ENCODE results near the gene PSMF1.

GRCh38 chr20:1087311-1087905 is 31.0 kb upstream of the PSMF1 start:
- no peak for TF ChIP-seq POLR2A (IDR thresholded peaks at IDR 0.05)
- TF ChIP-seq CTCF (IDR thresholded peaks at IDR 0.05) = no peak

Data from Peyer's patch (tissue), 4 donors.